ENCODE measurements around the gene ABCC12. TPM values are rescaled to one million over a fixed set of nuclear protein-coding genes. Genes with fewer than 3 reads are reported as not detected.

ABCC12 gene
- total RNA-seq, 1 donor: not detected

- no peaks in the 10 kb centered on the region for H3K27me3 ChIP-seq (ENCODE audit: insufficient read depth, low read length)
- H2AFZ ChIP-seq (ENCODE audit: low read length): no peak overlapping the region
- no peak overlapping the region for H3K4me2 ChIP-seq (ENCODE audit: insufficient read depth, low read length)
- no peaks in the 10 kb centered on the region for H3K9me3 ChIP-seq (ENCODE audit: low read depth, low read length)
- no peaks in the 10 kb centered on the region for H3K36me3 ChIP-seq (ENCODE audit: insufficient read depth, low read length)
- no peak for TF ChIP-seq CTCF (IDR thresholded peaks at IDR 0.05; ENCODE audit: extremely low read depth, low read depth, low read length)
- no peak overlapping the region for H3K27ac ChIP-seq (ENCODE audit: low read depth, low read length)
- H3K4me3 ChIP-seq (ENCODE audit: insufficient read depth, low read length): no peak overlapping the region
- peaks cover 23% of the 10 kb centered on the region for H3K4me1 ChIP-seq (ENCODE audit: insufficient read depth, low read length)
- no peak for DNase-seq (ENCODE audit: insufficient read length, low spot score, missing footprints)
- no peaks in the 10 kb centered on the region for H3K79me2 ChIP-seq (ENCODE audit: insufficient read depth, low read length)
- H4K20me1 ChIP-seq (ENCODE audit: insufficient read depth, low read length): no peaks in the 10 kb centered on the region
These were observed 34.5 kb downstream of the ABCC12 start for GRCh38 chr16:48121276-48121675.

- Histone ChIP-seq H3K9me3 (ENCODE audit: low read depth, low read length) (no peaks in the 10 kb centered on the region), H3K27me3 (ENCODE audit: insufficient read depth, low read length) (no peaks in the 10 kb centered on the region), H3K79me2 (ENCODE audit: insufficient read depth, low read length) (no peaks in the 10 kb centered on the region), H4K20me1 (ENCODE audit: insufficient read depth, low read length) (no peaks in the 10 kb centered on the region), H3K4me3 (ENCODE audit: insufficient read depth, low read length) (no peak overlapping the region), H3K4me1 (ENCODE audit: insufficient read depth, low read length) (peaks cover 17% of the 10 kb centered on the region), H3K4me2 (ENCODE audit: insufficient read depth, low read length) (no peak overlapping the region), H3K36me3 (ENCODE audit: insufficient read depth, low read length) (no peaks in the 10 kb centered on the region), H2AFZ (ENCODE audit: low read length) (no peak overlapping the region), H3K27ac (ENCODE audit: low read depth, low read length) (no peak overlapping the region)
- TF ChIP-seq CTCF (IDR thresholded peaks at IDR 0.05; ENCODE audit: extremely low read depth, low read depth, low read length): no peak
- no peak for DNase-seq (ENCODE audit: insufficient read length, low spot score, missing footprints)
These were observed 37.0 kb downstream of the ABCC12 start for GRCh38 chr16:48118841-48119240.

GRCh38 chr16:48117217-48118105 lies 38.3 kb downstream of the ABCC12 start:
- H3K79me2 ChIP-seq (ENCODE audit: insufficient read depth, low read length): no peaks in the 10 kb centered on the region
- H3K4me2 ChIP-seq (ENCODE audit: insufficient read depth, low read length): no peak overlapping the region
- no peak overlapping the region for H3K4me3 ChIP-seq (ENCODE audit: insufficient read depth, low read length)
- DNase-seq (ENCODE audit: insufficient read length, low spot score, missing footprints): peak; percentile 95
- TF ChIP-seq CTCF (IDR thresholded peaks at IDR 0.05; ENCODE audit: extremely low read depth, low read depth, low read length): peak; percentile 91
- no peaks in the 10 kb centered on the region for H4K20me1 ChIP-seq (ENCODE audit: insufficient read depth, low read length)
- H3K27me3 ChIP-seq (ENCODE audit: insufficient read depth, low read length): no peaks in the 10 kb centered on the region
- H2AFZ ChIP-seq (ENCODE audit: low read length): no peak overlapping the region
- no peaks in the 10 kb centered on the region for H3K36me3 ChIP-seq (ENCODE audit: insufficient read depth, low read length)
- no peaks in the 10 kb centered on the region for H3K9me3 ChIP-seq (ENCODE audit: low read depth, low read length)
- peaks cover 3% of the 10 kb centered on the region for H3K4me1 ChIP-seq (ENCODE audit: insufficient read depth, low read length)
- no peak overlapping the region for H3K27ac ChIP-seq (ENCODE audit: low read depth, low read length)

- Histone ChIP-seq H3K4me2 (ENCODE audit: insufficient read depth, low read length) (no peak overlapping the region), H3K9me3 (ENCODE audit: low read depth, low read length) (no peaks in the 10 kb centered on the region), H2AFZ (ENCODE audit: low read length) (no peak overlapping the region), H3K27ac (ENCODE audit: low read depth, low read length) (no peak overlapping the region), H3K79me2 (ENCODE audit: insufficient read depth, low read length) (no peaks in the 10 kb centered on the region), H3K27me3 (ENCODE audit: insufficient read depth, low read length) (peaks cover 3% of the 10 kb centered on the region), H3K36me3 (ENCODE audit: insufficient read depth, low read length) (no peaks in the 10 kb centered on the region), H4K20me1 (ENCODE audit: insufficient read depth, low read length) (no peaks in the 10 kb centered on the region), H3K4me3 (ENCODE audit: insufficient read depth, low read length) (no peak overlapping the region), H3K4me1 (ENCODE audit: insufficient read depth, low read length) (no peaks in the 10 kb centered on the region)
- DNase-seq (ENCODE audit: insufficient read length, low spot score, missing footprints): peak; percentile 55
- TF ChIP-seq CTCF (IDR thresholded peaks at IDR 0.05; ENCODE audit: extremely low read depth, low read depth, low read length): no peak
These were observed 40.5 kb downstream of the ABCC12 start for GRCh38 chr16:48115299-48115698.
